HG03139 (cell line): ENCODE data around the gene ROBO2.

Experiments used
- ATAC-seq: cut with Tn5 transposase; IDR thresholded peaks from one replicate; pipeline ENCODE4 v1.9.1; 2021; ENCODE audit not compliant: unreplicated experiment

The ROBO2 gene

DNA sequence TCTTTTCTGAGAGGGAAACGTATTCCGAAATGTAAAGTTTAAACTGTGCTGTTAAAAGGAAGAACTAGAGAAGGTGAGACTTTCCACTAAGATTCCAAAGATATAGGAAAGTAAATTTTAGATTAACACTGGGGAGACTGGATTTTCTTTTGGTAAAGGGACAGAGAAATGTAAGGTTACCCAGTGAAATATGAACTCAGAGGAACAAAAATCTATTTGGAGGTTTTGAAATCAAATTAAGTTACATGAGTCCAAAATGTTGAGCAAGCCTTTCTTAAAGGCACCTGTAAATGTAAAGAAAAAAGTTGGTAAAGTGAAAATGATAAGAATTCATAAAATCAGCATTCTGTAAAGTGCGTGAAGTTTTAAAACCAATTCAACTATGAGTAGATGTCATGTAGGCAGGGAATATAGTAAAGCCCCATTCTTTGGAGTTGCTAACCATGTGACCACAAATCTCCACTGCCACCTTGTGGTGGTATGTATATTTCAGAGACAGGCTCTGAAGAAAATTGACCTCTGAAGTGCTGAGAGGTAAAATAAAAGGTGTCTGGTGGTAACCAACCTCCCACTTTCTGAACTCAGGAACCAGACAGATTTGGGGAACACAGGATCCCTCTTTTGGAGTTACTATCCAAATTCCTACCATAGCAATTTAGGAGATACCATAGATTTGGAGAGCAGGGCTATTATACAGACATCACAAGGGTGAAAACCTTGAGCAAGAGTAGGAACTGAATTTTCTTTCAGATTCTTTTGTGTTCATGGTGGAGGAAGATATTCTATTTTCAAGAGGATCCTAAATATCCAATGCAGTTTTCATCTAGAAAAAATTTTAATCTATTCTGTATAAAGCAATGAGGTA lies 215.3 kb downstream of the ROBO2 start:
- no peak for ATAC-seq

GRCh38 chr3:77256584-77257503 lies 216.9 kb downstream of the ROBO2 start:
- no peak for ATAC-seq

DNA sequence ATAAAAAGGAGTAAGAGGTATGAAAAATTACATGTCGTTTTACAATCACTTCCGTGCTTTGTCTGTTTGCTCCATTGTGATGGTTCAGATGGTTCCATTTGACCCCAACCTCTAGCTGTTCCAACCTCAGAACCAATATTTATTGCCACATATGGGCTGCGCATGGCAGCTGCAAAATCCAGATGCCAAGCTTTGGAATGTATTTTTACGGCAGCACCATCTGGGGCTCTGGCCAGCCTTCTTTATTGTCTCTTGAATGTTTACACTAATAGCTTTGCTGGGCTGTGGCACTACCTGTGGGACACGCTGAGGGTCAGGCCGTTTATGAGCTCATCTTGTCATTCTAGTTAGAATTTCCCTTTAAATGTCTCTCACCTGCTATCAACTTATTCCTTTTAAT lies 219.8 kb downstream of the ROBO2 start:
- no peak for ATAC-seq

- no peak for ATAC-seq
Measured at GRCh38 chr3:77262361-77262760, 222.5 kb downstream of the ROBO2 start.

DNA sequence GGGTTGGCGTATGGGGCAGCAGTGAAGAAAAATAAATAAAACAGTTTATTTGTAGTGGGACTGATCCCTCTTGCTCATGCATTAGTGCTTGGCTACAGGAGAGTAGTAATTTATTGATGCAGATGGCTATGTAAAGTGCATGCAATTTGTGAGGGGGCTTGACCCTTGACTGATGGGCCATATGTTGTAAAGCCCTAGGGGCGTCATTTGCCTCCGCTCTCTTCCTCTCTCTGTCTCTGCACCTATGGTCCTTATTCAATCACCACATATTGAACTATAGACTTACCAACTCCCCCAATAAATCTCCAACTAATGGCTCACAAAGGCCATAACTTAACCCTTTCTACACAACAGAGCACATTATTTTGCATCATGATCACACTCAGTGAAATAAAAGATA lies 227.7 kb downstream of the ROBO2 start:
- ATAC-seq, result no peak

- ATAC-seq, result no peak
Measured at GRCh38 chr3:77271306-77271705, 231.4 kb downstream of the ROBO2 start.

DNA sequence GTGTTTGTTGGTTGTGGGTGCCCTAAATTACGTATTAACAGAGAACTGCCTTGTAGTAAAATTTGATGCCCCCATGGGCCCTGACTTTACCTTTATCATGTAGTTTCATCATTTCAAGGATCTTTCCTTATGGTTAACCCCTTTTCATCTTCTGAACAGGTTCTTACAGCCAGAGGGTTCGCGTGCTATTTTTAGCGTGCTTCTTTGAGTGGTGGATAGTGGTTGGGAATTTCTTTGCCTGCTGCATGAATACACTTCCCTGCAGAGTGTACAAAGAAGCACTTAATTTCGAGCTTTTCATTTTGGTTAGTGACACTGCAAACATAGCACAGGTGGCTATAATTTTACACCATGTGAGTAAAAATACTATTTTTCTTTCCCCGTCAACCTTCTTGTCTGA lies 231.8 kb downstream of the ROBO2 start:
- ATAC-seq, result no peak

- ATAC-seq, result no peak
Measured at GRCh38 chr3:77279276-77279675, 239.4 kb downstream of the ROBO2 start.

GRCh38 chr3:77281721-77282120 lies 241.8 kb downstream of the ROBO2 start:
- no peak for ATAC-seq

GRCh38 chr3:77283108-77283507 lies 243.2 kb downstream of the ROBO2 start:
- ATAC-seq, result no peak

- ATAC-seq, result no peak
Measured at GRCh38 chr3:77288348-77288747, 248.4 kb downstream of the ROBO2 start.

DNA sequence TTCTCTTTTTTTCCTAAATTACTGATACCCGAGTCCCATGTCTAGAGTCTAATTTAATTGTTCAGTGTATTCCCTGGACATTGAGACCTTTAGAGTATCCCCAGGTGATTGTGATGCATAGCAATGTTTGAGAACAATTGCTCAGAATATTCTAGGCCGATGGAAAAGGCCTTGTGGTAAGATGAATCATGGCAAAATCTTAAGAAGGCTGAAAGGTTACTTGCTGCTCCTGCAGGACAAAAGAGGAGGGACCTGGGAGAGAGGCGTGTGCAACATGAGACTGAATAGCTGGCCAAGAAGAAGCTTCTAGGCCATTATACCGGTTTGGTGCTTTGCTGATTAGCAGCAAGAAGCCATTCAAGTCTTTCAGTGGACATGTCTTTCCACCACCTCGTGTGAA lies 256.6 kb downstream of the ROBO2 start:
- ATAC-seq, result no peak

GRCh38 chr3:77298417-77298816 lies 258.5 kb downstream of the ROBO2 start:
- ATAC-seq, result no peak

DNA sequence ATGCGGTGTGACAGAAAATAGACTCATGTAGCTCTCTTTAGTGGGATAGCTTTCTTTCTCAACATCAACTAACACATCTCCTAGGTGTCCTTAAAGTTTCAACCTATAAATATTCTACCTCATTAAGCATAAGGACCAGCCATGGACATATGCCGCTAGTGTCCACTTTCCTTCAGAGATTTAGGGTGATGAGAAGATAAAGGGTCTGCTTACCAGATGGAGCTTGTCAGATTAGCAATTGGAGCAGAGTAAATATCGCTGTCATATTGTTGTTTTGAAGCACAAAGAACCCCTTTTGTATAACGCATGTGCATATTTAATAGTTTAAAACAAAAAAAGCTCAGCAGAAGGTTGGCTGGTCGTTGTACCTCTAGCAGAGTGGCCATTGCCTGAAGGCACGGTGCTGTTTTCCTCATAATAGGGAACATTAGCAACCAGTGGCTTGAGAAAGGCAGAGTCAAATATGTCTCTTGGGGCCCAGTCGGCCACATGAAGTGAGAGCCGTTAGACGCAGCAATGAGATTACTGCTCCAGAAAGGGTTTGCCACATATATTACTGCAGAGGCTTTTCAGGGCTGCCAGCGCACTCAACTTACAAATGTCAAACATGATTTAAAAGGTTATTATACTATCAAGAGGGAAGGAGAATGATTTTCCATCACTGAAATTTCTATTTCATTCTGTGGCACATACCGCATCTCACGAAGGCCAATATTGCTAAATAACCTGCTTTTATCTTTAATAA lies 264.2 kb downstream of the ROBO2 start:
- ATAC-seq, result no peak

GRCh38 chr3:77304700-77305021 lies 264.8 kb downstream of the ROBO2 start:
- no peak for ATAC-seq

DNA sequence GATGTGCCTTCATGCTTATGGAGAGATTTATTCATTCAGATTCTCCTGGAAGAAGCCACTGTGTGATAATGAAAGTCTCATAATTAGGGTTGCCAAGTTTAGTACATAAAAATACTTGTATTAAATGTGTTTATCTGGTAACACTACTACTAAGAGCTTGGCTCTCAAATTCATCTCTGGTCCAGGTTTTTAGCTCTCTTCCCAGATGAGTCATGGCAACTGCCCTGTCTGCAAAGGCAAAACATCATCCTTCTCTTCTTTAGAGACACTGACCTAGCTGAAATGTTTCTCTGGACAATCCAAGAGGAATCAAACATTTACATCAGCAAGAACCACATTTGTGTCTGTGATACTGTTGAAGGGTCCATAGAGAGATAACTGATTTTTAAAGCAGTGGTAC lies 269.6 kb downstream of the ROBO2 start:
- ATAC-seq, result no peak

- ATAC-seq, result no peak
Measured at GRCh38 chr3:77313843-77314242, 273.9 kb downstream of the ROBO2 start.

- no peak for ATAC-seq
Measured at GRCh38 chr3:77319711-77320110, 279.8 kb downstream of the ROBO2 start.

DNA sequence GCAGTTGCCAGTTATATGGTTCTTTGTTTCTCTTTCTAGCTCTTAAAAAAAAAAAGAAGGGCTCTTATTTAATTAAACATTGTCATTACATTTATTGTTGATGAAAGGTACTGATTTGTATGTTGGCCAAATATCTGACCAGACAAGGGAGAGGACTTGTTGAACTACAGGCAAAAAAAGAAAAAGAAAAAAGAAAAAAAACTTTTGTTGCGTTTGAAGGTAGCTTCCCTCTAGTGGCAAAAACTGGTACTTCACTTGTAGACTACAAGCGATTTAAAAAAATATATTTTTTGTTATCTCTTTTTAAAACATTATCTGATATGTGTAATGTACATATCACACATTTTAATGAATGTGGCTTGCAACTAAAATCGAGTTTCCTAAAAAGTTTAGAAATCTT lies 280.6 kb downstream of the ROBO2 start:
- no peak for ATAC-seq

DNA sequence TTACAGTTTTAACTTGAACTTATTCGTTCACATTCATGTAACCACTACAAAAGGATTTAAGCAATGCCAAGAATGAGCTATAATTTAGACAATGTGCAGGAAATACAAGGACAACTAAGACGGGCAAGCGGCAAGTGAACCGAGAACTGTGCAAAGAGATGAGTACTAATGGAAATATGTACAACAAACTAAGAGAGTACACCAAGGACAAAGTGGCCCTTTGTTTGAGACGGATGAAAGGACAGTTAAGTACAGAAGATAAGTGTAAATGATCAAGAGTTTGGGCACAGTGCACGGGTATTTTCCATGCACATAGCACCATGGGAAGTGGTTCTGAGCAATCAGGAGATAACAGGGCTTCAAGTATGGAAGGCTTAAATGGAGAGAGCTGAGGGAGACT lies 281.7 kb downstream of the ROBO2 start:
- no peak for ATAC-seq

DNA sequence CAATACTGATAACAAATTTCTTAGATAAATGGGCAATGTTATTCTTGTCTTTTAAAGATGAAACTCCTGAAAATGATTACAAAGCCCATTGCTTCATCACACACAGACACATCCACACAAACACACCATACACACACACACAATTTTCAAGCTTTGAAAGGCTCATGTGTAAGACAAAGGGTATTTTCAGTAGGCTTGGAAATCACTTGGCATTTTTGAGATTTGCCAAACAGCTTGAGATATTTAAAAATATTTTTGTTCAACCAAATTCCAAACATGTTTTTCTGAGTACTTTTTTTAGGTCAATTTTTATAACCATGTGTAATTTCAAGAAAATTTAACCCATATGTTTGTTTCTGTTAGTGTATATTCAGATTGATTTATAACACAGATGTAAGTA lies 283.7 kb downstream of the ROBO2 start:
- ATAC-seq, result no peak
